Left ventricle myocardium inferior (tissue), 1 donor: ENCODE data around the gene STAT5B. TPM values are rescaled to one million over a fixed set of nuclear protein-coding genes. Genes with fewer than 3 reads are reported as not detected.

ENCODE experiments used
- DNase-seq: peaks from one replicate; pipeline ENCODE4 v3.0.0-alpha.2; 2020
- H3K27ac ChIP-seq: fragments of 200-600 bp; replicated peaks from 2 replicates; pipeline ENCODE4 v1.8.0; 2021
- H3K27me3 ChIP-seq: fragments of 200-600 bp; 2 replicates; pipeline ENCODE4 v1.8.0; 2021; ENCODE audit warnings: low read depth
- H3K36me3 ChIP-seq: fragments of 200-600 bp; 2 replicates; pipeline ENCODE4 v1.8.0; 2021
- H3K4me1 ChIP-seq: fragments of 200-600 bp; 2 replicates; pipeline ENCODE4 v1.8.0; 2021
- H3K4me3 ChIP-seq: fragments of 200-600 bp; 2 replicates; pipeline ENCODE4 v1.8.0; 2021; ENCODE audit warnings: mild to moderate bottlenecking, moderate library complexity
- H3K9me3 ChIP-seq: fragments of 200-600 bp; replicated peaks from 2 replicates; pipeline ENCODE4 v1.8.0; 2021
- intact Hi-C: fragments of 100-400 bp; cut with micrococcal nuclease; formaldehyde crosslinking; loops from one replicate; pipeline ENCODE4 v1.11.0; 2022
- total RNA-seq: library from RNA; stranded (reverse); fragmentation: NEBNext Ultra II Directional; extraction: Animal tissue kit (Norgen Biotek cat#: 25700); gene quantifications from one replicate; pipeline ENCODE4 v1.2.1, GENCODE V29; 2021
- TF ChIP-seq, protein P1 (sequence below): fragments of 200-600 bp; IDR thresholded peaks from 2 replicates; pipeline ENCODE4 v1.8.0; 2021; ENCODE audit warnings: antibody characterized with exemption, mild to moderate bottlenecking, borderline replicate concordance
- donor health status: DM: no; HTN: yes; CAD: no; lungs with severe emphysema.

Gene STAT5B
- total RNA-seq, 1 donor from 2014 or later = 30.7 TPM

DNA sequence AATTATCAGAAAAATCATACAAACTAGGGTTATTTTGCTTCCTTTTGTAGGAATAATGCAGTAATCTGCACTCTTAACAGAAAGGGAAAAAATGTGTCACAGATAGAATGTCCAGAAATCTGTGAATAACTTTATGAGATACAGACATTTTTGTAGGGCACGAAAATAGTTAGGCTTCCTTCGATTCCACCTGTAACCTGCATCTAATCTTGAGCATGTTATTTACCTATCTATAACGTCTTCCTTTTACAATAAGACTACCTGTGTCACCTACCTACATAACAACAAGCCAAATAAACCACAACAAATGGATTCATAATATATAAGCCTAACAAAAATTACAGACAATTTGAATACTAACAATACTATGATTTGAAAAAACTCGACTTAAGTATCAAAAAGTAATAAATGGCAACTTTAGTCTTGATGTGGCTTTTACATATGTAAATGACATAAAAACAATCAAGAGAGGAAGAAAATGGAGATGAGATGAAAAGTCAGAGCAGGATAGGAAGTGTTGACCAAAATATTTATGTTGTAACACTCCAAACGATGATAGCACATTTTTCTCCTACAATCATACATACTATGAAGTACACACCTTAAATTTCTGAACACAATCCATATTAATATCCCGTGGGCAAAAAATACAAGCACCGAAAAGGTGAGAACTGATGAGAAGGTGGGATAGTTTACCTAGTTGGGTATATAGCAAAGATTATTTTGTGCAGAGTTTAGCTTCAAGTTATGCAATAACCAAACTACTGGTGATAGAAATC lies 2.5 kb downstream of the STAT5B start:
- H3K27ac ChIP-seq = no peak overlapping the region
- H3K4me3 ChIP-seq = no peak overlapping the region
- TF ChIP-seq, protein P1, sequence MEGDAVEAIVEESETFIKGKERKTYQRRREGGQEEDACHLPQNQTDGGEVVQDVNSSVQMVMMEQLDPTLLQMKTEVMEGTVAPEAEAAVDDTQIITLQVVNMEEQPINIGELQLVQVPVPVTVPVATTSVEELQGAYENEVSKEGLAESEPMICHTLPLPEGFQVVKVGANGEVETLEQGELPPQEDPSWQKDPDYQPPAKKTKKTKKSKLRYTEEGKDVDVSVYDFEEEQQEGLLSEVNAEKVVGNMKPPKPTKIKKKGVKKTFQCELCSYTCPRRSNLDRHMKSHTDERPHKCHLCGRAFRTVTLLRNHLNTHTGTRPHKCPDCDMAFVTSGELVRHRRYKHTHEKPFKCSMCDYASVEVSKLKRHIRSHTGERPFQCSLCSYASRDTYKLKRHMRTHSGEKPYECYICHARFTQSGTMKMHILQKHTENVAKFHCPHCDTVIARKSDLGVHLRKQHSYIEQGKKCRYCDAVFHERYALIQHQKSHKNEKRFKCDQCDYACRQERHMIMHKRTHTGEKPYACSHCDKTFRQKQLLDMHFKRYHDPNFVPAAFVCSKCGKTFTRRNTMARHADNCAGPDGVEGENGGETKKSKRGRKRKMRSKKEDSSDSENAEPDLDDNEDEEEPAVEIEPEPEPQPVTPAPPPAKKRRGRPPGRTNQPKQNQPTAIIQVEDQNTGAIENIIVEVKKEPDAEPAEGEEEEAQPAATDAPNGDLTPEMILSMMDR = no peak
- peaks cover 54% of the 10 kb centered on the region for H3K4me1 ChIP-seq
- H3K27me3 ChIP-seq = no peaks in the 10 kb centered on the region
- no peaks in the 10 kb centered on the region for H3K36me3 ChIP-seq
- intact Hi-C loops = no loop called here
- no peak for DNase-seq
- H3K9me3 ChIP-seq = no peaks in the 10 kb centered on the region

DNA sequence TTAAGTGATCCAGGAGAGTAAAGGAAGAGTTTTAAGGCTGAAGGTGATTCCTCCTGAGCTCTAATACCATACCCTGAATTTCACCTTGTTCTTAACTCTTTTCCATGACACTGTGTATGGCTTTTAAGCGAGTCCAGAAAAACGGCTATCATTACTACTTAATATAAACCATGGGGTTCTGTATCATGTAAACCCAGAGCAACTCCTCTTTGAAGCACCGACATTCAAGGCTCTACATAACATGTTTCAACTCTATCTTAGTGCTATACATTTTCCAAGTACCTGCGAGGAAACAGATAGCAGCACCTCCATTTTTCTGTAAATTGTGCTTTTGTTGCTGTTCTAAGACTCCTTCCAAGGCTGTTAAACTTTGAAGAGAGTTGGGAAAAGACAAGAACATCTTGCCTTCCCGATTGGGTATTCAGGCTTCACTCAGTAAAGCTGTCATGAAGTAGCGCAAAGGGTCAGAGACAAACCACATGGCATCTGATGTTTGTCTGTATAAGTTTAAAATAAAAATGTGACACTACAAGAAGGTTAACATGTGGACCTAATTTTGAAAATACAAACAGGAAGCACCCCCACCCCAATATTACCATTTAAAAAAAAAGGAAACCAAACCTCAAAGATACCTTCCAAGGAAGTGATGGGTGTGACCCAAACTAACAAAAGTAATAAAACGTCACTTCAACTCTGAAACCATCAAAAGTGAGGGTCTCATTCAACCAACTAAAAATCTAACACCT lies 3.9 kb downstream of the STAT5B start:
- TF ChIP-seq, protein P1 = no peak
- H3K9me3 ChIP-seq = no peaks in the 10 kb centered on the region
- H3K27ac ChIP-seq = no peak overlapping the region
- H3K4me1 ChIP-seq = peaks cover 52% of the 10 kb centered on the region
- intact Hi-C loops = no loop called here
- no peaks in the 10 kb centered on the region for H3K27me3 ChIP-seq
- H3K36me3 ChIP-seq = no peaks in the 10 kb centered on the region
- DNase-seq = no peak
- H3K4me3 ChIP-seq = no peak overlapping the region

DNA sequence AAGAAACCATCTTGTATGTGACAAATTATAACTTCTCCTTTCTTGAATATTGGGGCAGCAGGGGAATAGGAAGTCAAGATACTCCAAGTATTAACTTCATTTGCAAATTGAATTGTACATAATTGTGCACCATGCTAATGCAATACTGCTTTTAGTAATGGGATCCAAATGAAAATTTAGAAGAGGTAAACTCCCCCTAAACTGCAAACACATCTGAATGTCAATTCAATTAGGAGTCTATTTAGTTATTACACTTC lies 4.5 kb downstream of the STAT5B start:
- Histone ChIP-seq H3K9me3 (no peaks in the 10 kb centered on the region), H3K27me3 (no peaks in the 10 kb centered on the region), H3K36me3 (no peaks in the 10 kb centered on the region), H3K27ac (no peak overlapping the region), H3K4me3 (no peak overlapping the region), H3K4me1 (peaks cover 51% of the 10 kb centered on the region)
- no peak for DNase-seq
- intact Hi-C loops = no loop called here
- TF ChIP-seq, protein P1 = no peak

DNA sequence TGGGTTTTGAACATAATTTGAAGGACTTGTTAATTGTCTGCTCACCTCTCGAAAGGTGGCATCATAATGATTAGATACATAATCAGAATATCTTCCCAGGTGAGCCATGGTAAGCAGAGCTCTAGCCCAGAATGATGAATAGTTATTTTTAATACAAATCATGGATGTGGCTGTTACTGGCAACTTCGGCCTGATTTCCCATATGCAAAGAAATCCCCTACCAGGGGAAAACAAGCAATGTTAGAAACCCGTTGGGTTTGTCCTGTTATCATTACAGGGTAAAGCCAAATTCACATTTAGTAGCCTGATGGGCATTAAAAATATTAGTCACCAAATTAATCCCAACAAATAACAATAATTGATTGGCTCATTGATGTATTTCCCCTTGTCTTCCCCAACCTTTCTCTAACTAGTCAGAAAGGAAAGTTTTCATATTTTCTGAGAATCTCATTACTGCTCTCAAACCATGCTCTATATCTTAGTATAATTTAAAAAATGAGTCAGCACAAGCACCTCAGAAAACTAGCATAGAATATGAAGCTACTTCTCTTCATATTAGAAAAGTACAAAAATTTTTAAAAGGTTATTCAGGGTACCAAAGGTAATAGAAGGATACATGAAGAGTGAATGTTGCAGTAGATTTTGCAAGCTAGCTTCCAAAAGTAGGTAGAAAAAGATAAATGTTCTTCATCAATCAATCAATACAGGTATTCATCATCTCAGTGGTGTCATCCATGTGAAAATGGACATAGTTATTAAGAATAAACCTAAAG lies 5.0 kb downstream of the STAT5B start:
- Histone ChIP-seq H3K27ac (no peak overlapping the region), H3K9me3 (no peaks in the 10 kb centered on the region), H3K4me1 (peaks cover 48% of the 10 kb centered on the region), H3K27me3 (no peaks in the 10 kb centered on the region), H3K4me3 (no peak overlapping the region), H3K36me3 (no peaks in the 10 kb centered on the region)
- DNase-seq = no peak
- TF ChIP-seq, protein P1 = no peak
- intact Hi-C loops = no loop called here

DNA sequence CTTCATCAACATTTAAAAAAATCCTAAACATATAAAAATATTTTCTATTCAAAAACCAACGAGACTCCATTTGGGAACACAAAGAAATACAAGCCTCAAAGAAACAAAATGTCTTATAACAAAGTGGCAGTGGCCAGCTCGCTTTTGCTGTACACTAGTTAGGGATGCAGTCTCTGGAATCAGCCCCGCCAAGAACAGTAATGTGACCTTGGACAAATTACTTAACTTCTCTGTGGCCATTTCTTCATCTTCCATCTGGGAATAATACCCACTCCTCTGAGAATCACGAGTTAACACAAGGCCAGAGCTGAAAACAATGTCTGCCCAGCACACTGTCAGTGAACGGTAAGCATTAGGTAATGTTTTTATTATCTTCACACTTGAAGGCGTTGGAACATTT lies 5.6 kb downstream of the STAT5B start:
- Histone ChIP-seq H3K36me3 (no peaks in the 10 kb centered on the region), H3K9me3 (no peaks in the 10 kb centered on the region), H3K4me3 (no peak overlapping the region), H3K4me1 (peaks cover 45% of the 10 kb centered on the region), H3K27ac (no peak overlapping the region), H3K27me3 (no peaks in the 10 kb centered on the region)
- intact Hi-C loops = no loop called here
- no peak for DNase-seq
- TF ChIP-seq, protein P1 = no peak
